ENCODE data around the gene SCN3B.

DNA sequence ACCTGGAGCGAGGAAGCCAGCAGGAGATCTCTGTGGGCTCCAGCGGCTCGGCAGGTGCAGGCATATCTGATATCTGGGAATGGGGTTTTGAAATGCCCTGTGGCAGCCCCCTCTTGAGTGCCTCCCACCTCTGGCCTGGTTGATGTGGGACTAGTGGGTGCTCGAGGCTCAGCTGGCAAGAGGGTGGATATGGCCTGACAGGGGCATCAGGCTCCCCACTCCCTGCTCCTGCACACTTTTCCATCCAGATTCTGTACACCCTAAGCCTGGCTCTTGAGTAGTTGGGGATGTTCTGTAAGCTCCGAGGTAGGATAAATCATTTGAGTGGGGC lies 75.0 kb downstream of the SCN3B start:
- TF ChIP-seq, protein P1, sequence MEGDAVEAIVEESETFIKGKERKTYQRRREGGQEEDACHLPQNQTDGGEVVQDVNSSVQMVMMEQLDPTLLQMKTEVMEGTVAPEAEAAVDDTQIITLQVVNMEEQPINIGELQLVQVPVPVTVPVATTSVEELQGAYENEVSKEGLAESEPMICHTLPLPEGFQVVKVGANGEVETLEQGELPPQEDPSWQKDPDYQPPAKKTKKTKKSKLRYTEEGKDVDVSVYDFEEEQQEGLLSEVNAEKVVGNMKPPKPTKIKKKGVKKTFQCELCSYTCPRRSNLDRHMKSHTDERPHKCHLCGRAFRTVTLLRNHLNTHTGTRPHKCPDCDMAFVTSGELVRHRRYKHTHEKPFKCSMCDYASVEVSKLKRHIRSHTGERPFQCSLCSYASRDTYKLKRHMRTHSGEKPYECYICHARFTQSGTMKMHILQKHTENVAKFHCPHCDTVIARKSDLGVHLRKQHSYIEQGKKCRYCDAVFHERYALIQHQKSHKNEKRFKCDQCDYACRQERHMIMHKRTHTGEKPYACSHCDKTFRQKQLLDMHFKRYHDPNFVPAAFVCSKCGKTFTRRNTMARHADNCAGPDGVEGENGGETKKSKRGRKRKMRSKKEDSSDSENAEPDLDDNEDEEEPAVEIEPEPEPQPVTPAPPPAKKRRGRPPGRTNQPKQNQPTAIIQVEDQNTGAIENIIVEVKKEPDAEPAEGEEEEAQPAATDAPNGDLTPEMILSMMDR (conservative IDR thresholded peaks at IDR 0.05; ENCODE audit: low read depth, low read length) = no peak
- TF ChIP-seq MXI1 (IDR thresholded peaks at IDR 0.05; ENCODE audit: borderline replicate concordance, low read depth, low read length) = no peak
- no peak for TF ChIP-seq POLR2A (IDR thresholded peaks at IDR 0.05; ENCODE audit: low read depth, low read length)
- no peak for TF ChIP-seq RAD21 (IDR thresholded peaks at IDR 0.05; ENCODE audit: low read length)
- TF ChIP-seq, protein P2, sequence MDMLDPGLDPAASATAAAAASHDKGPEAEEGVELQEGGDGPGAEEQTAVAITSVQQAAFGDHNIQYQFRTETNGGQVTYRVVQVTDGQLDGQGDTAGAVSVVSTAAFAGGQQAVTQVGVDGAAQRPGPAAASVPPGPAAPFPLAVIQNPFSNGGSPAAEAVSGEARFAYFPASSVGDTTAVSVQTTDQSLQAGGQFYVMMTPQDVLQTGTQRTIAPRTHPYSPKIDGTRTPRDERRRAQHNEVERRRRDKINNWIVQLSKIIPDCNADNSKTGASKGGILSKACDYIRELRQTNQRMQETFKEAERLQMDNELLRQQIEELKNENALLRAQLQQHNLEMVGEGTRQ (IDR thresholded peaks at IDR 0.05; ENCODE audit: low read depth, low read length) = no peak
- no peak for TF ChIP-seq CEBPB (IDR thresholded peaks at IDR 0.05; ENCODE audit: low read depth, low read length)
- TF ChIP-seq CHD1 (IDR thresholded peaks at IDR 0.05; ENCODE audit: low read depth, low read length) = no peak
